NCI-H748 (cell line): Measurements from ENCODE around the gene SYNGR4.

ENCODE experiments used
- DNase-seq: peaks from one replicate; lab custom pipeline; 2025; ENCODE audit not compliant: unreplicated experiment; lab: John Stamatoyannopoulos, UW

Gene SYNGR4

GRCh38 chr19:48424694-48425219, 60.6 kb downstream of the SYNGR4 start:
- DNase-seq: no peak
